HG03095 (cell line): ENCODE data around the gene FRYL.

Experiments
- ATAC-seq: cut with Tn5 transposase; IDR thresholded peaks from one replicate; pipeline ENCODE4 v1.9.1; 2021; ENCODE audit warnings: moderate library complexity; ENCODE audit not compliant: unreplicated experiment

FRYL gene

GRCh38 chr4:48498895-48499294 is 281.2 kb downstream of the FRYL start:
- ATAC-seq, result no peak

GRCh38 chr4:48495941-48496340 is 284.1 kb downstream of the FRYL start:
- no peak for ATAC-seq

- ATAC-seq, result no peak
These were observed 286.5 kb downstream of the FRYL start for GRCh38 chr4:48493452-48494100.

- no peak for ATAC-seq
These were observed 288.4 kb downstream of the FRYL start for GRCh38 chr4:48491514-48492176.

- no peak for ATAC-seq
These were observed 289.2 kb downstream of the FRYL start for GRCh38 chr4:48490680-48491513.

GRCh38 chr4:48490012-48490679 is 289.9 kb downstream of the FRYL start, which contains the start of gene ZAR1:
Gene ZAR1 (plus strand): TSS chr4:48490252. CDS start chr4:48490292, 40 bp downstream.
- no peak for ATAC-seq

- ATAC-seq, result no peak
These were observed 290.4 kb downstream of the FRYL start for GRCh38 chr4:48489683-48490011.

- ATAC-seq, result no peak
These were observed 295.4 kb downstream of the FRYL start for GRCh38 chr4:48484494-48485168.

GRCh38 chr4:48483777-48484493 is 296.1 kb downstream of the FRYL start:
- ATAC-seq, result no peak

GRCh38 chr4:48483006-48483776 is 296.9 kb downstream of the FRYL start, which contains the start of gene SLC10A4:
Gene SLC10A4 (plus strand): TSS chr4:48483343. CDS start chr4:48483562, 219 bp downstream.
- no peak for ATAC-seq

- ATAC-seq, result no peak
These were observed 298.5 kb downstream of the FRYL start for GRCh38 chr4:48481581-48481980.

GRCh38 chr4:48478273-48478672 is 301.8 kb downstream of the FRYL start:
- ATAC-seq, result no peak

- no peak for ATAC-seq
These were observed 304.3 kb downstream of the FRYL start for GRCh38 chr4:48475770-48476169.

GRCh38 chr4:48472794-48473193 is 307.3 kb downstream of the FRYL start:
- no peak for ATAC-seq

- ATAC-seq, result no peak
These were observed 309.5 kb downstream of the FRYL start for GRCh38 chr4:48470570-48470969.

GRCh38 chr4:48470137-48470536 is 309.9 kb downstream of the FRYL start:
- no peak for ATAC-seq

- no peak for ATAC-seq
These were observed 312.2 kb downstream of the FRYL start for GRCh38 chr4:48467891-48468290.

- ATAC-seq, result no peak
These were observed 312.6 kb downstream of the FRYL start for GRCh38 chr4:48467442-48467841.

- no peak for ATAC-seq
These were observed 317.7 kb downstream of the FRYL start for GRCh38 chr4:48462363-48462762.
